ENCODE results near the gene SRGAP3. TPM values are rescaled to one million over a fixed set of nuclear protein-coding genes. Genes with fewer than 3 reads are reported as not detected.

The SRGAP3 gene
- total RNA-seq, 2 donors from 2014 or later: 10.9 to 11.4 TPM

- 93 to 97% methylated on average over 4 of the region's 4 CpGs for WGBS, 2 donors
- ATAC-seq (no peak), DNase-seq (no peak)
- Histone ChIP-seq H3K27ac (no peak overlapping the region), H3K9me3 (no peaks in the 10 kb centered on the region), H3K27me3 (no peaks in the 10 kb centered on the region), H3K4me3 (no peak overlapping the region), H3K36me3 (replicated peaks in 1 of 2; ENCODE audit: insufficient read depth in 1 of 2, low read depth in 2 of 2) (no peaks in the 10 kb centered on the region), H3K4me1 (no peaks in the 10 kb centered on the region)
- intact Hi-C loops (cut with DNase I): no loop called here
- TF ChIP-seq POLR2A (IDR thresholded peaks at IDR 0.05): no peak
- TF ChIP-seq CTCF (IDR thresholded peaks at IDR 0.05): no peak
These were observed 145.3 kb downstream of the SRGAP3 start for GRCh38 chr3:9104121-9104520.

GRCh38 chr3:9102240-9102981 lies 147.0 kb downstream of the SRGAP3 start:
- no peaks in the 10 kb centered on the region for H3K9me3 ChIP-seq
- no peaks in the 10 kb centered on the region for H3K27me3 ChIP-seq
- no peaks in the 10 kb centered on the region for H3K36me3 ChIP-seq (replicated peaks in 1 of 2; ENCODE audit: insufficient read depth in 1 of 2, low read depth in 2 of 2)
- no peak overlapping the region for H3K4me3 ChIP-seq
- H3K27ac ChIP-seq: no peak overlapping the region
- WGBS, 2 donors: 90 to 94% methylated on average over 7 to 12 of the region's 12 CpGs
- ATAC-seq: no peak
- DNase-seq: no peak
- TF ChIP-seq CTCF (IDR thresholded peaks at IDR 0.05) (no peak), POLR2A (IDR thresholded peaks at IDR 0.05) (no peak)
- intact Hi-C loops (cut with DNase I): no loop called here
- no peaks in the 10 kb centered on the region for H3K4me1 ChIP-seq

GRCh38 chr3:9101286-9101685 lies 148.2 kb downstream of the SRGAP3 start:
- WGBS, 2 donors: 86 to 91% methylated on average over 12 of the region's 12 CpGs
- ATAC-seq (no peak), DNase-seq (no peak)
- H3K9me3 ChIP-seq: no peaks in the 10 kb centered on the region
- intact Hi-C loops (cut with DNase I): no loop called here
- no peaks in the 10 kb centered on the region for H3K27me3 ChIP-seq
- H3K27ac ChIP-seq: no peak overlapping the region
- no peaks in the 10 kb centered on the region for H3K4me1 ChIP-seq
- TF ChIP-seq CTCF (IDR thresholded peaks at IDR 0.05): no peak
- no peak for TF ChIP-seq POLR2A (IDR thresholded peaks at IDR 0.05)
- no peaks in the 10 kb centered on the region for H3K36me3 ChIP-seq (replicated peaks in 1 of 2; ENCODE audit: insufficient read depth in 1 of 2, low read depth in 2 of 2)
- no peak overlapping the region for H3K4me3 ChIP-seq

- intact Hi-C loops (cut with DNase I): no loop called here
- H3K36me3 ChIP-seq (replicated peaks in 1 of 2; ENCODE audit: insufficient read depth in 1 of 2, low read depth in 2 of 2): no peaks in the 10 kb centered on the region
- no peaks in the 10 kb centered on the region for H3K4me1 ChIP-seq
- H3K9me3 ChIP-seq: no peaks in the 10 kb centered on the region
- DNase-seq (no peak), ATAC-seq (no peak)
- no peaks in the 10 kb centered on the region for H3K27me3 ChIP-seq
- no peak overlapping the region for H3K27ac ChIP-seq
- 76 to 87% methylated on average over 5 of the region's 5 CpGs for WGBS, 2 donors
- no peak overlapping the region for H3K4me3 ChIP-seq
- TF ChIP-seq POLR2A (IDR thresholded peaks at IDR 0.05): no peak
- TF ChIP-seq CTCF (IDR thresholded peaks at IDR 0.05): no peak
These were observed 148.9 kb downstream of the SRGAP3 start for GRCh38 chr3:9100513-9100894.

All from body of pancreas (tissue), 4 donors.